RWPE2 (cell line): ENCODE measurements around the gene ADGRG2.

Source experiments
- ATAC-seq: fragments of 200-7000 bp; cut with Tn5 transposase; 3 replicates; pipeline ENCODE4 v1.9.1; 2021; ENCODE audit warnings: low read depth
- DNase-seq: peaks from one replicate; pipeline ENCODE4 v3.0.0-alpha.2; 2020; ENCODE audit warnings: low spot score
- H3K27ac ChIP-seq: fragments of 450-650 bp; 2 replicates; pipeline ENCODE4 v1.5.1; 2017; ENCODE audit warnings: mild to moderate bottlenecking; ENCODE audit not compliant: poor library complexity, severe bottlenecking
- H3K27me3 ChIP-seq: fragments of 250-450 bp; sonication (Bioruptor Pico); 2 replicates; pipeline ENCODE4 v1.5.1; 2021; ENCODE audit warnings: mild to moderate bottlenecking, moderate library complexity; ENCODE audit not compliant: insufficient read depth, poor library complexity, severe bottlenecking
- H3K36me3 ChIP-seq: fragments of 250-450 bp; sonication (Bioruptor Pico); 2 replicates; pipeline ENCODE4 v1.5.1; 2020; ENCODE audit warnings: low read depth, mild to moderate bottlenecking, moderate library complexity
- H3K4me1 ChIP-seq: fragments of 250-450 bp; sonication (Bioruptor Pico); 2 replicates; pipeline ENCODE4 v1.5.1; 2021; ENCODE audit warnings: mild to moderate bottlenecking, moderate library complexity; ENCODE audit not compliant: insufficient read depth, poor library complexity, severe bottlenecking
- H3K4me3 ChIP-seq: fragments of 250-450 bp; sonication (Bioruptor Pico); 2 replicates; pipeline ENCODE4 v1.5.1; 2021; ENCODE audit warnings: mild to moderate bottlenecking, moderate library complexity; ENCODE audit not compliant: severe bottlenecking
- H3K9me3 ChIP-seq: fragments of 250-450 bp; sonication (Bioruptor Pico); 2 replicates; pipeline ENCODE4 v1.5.1; 2021; ENCODE audit warnings: mild to moderate bottlenecking, moderate library complexity; ENCODE audit not compliant: severe bottlenecking
- CTCF ChIP-seq: fragments of 450-650 bp; IDR thresholded peaks from one replicate; pipeline ENCODE4 v1.5.1; 2017; ENCODE audit warnings: mild to moderate bottlenecking, moderate library complexity; ENCODE audit not compliant: poor library complexity, severe bottlenecking

Gene ADGRG2

DNA sequence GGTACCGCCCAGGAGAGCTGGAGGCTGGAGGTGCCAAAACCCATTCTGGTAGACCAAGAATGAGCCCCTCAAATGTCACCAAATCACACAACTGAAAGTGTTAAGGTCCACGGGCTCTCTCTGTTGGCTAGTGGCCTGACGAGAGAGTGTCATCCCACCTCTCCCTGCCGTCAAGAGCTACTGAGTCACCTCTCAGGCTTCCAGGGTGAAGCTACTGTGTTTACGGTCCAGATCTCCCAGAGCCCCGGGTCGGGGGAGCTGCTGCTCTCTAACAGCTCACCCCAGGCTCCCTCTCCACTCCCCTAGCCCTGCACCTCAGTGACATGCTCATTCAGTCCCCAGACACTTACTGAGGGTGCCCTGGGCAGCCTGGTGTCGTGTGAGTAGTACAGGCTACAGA lies 59.2 kb downstream of the ADGRG2 start:
- Histone ChIP-seq H3K4me1 (peaks cover 10% of the 10 kb centered on the region), H3K27ac (no peak overlapping the region), H3K4me3 (no peak overlapping the region), H3K27me3 (no peaks in the 10 kb centered on the region), H3K9me3 (no peaks in the 10 kb centered on the region), H3K36me3 (no peaks in the 10 kb centered on the region)
- DNase-seq (no peak), ATAC-seq (peak; percentile 45; the same call in 2 of the 3 replicates)
- no peak for TF ChIP-seq CTCF

DNA sequence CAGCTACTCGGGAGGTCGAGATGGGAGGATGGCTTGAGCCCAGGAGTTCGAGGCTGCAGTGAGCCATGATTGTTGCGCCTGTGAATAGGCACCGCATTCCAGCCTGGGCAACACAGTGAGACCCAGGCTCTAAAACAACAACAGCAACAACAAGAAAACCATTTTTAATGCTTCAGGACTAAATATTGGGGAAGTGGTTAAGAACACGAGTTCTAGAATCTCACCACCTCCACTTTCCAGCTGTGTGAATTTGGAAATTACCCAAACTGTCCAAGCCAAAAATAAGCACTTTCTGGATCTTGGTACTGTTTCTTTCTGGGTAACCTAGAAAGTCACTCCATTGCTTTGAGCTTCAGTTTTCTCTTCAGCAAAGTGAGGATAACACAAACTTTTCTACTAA lies 63.2 kb downstream of the ADGRG2 start:
- no peak for TF ChIP-seq CTCF
- no peak overlapping the region for H3K27ac ChIP-seq

DNA sequence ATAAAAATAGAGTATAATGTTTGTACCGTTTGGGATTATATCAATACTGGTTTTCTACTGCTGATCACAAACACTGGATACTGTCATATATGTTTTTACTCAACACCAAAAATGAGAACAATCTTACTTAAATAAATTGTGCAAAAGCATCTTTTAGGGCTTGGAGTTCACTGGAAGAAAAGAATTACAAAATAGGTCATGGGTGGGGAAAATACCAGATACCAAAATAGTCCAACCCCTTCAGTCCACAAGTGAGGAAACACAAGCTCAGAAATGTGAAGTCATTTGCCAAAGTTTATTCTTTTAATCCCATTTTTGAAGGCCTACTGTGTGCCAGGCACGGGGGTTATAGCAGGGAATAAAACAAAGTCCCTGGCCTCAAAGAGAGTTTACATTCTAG lies 64.4 kb downstream of the ADGRG2 start:
- Histone ChIP-seq H3K27me3 (no peaks in the 10 kb centered on the region), H3K27ac (no peak overlapping the region), H3K36me3 (no peaks in the 10 kb centered on the region), H3K4me1 (no peaks in the 10 kb centered on the region), H3K9me3 (no peaks in the 10 kb centered on the region), H3K4me3 (no peak overlapping the region)
- ATAC-seq (no peak), DNase-seq (no peak)
- no peak for TF ChIP-seq CTCF

More for the DNA sequence above, 63.2 kb downstream of the ADGRG2 start:
- ATAC-seq (no peak), DNase-seq (no peak)
- no peaks in the 10 kb centered on the region for H3K36me3 ChIP-seq
- H3K9me3 ChIP-seq: no peaks in the 10 kb centered on the region
- H3K27me3 ChIP-seq: no peaks in the 10 kb centered on the region
- H3K4me3 ChIP-seq: no peak overlapping the region
- H3K4me1 ChIP-seq: peaks cover 5% of the 10 kb centered on the region

GRCh38 chrX:19049110-19049509 lies 73.2 kb downstream of the ADGRG2 start:
- Histone ChIP-seq H3K27ac (no peak overlapping the region), H3K4me1 (peaks cover 16% of the 10 kb centered on the region), H3K27me3 (no peaks in the 10 kb centered on the region), H3K4me3 (no peak overlapping the region), H3K9me3 (no peaks in the 10 kb centered on the region), H3K36me3 (no peaks in the 10 kb centered on the region)
- DNase-seq (no peak), ATAC-seq (no peak)
- no peak for TF ChIP-seq CTCF

GRCh38 chrX:19046343-19047215 lies 75.7 kb downstream of the ADGRG2 start:
- Histone ChIP-seq H3K9me3 (no peaks in the 10 kb centered on the region), H3K27me3 (no peaks in the 10 kb centered on the region), H3K27ac (peak overlapping the region; percentile 83), H3K4me3 (no peak overlapping the region), H3K4me1 (peaks cover 16% of the 10 kb centered on the region), H3K36me3 (no peaks in the 10 kb centered on the region)
- ATAC-seq: peak; percentile 95
- TF ChIP-seq CTCF: no peak
- DNase-seq: no peak
